ENCODE measurements around the gene TEX38. TPM values are rescaled to one million over a fixed set of nuclear protein-coding genes. Genes with fewer than 3 reads are reported as not detected.

The TEX38 gene
- total and polyA plus RNA-seq, 2 of the 13 experiments (the other 11 are each of a cell fraction or from before 2014, with no cell fraction given), result 0.18 TPM; not detected in 1

DNA sequence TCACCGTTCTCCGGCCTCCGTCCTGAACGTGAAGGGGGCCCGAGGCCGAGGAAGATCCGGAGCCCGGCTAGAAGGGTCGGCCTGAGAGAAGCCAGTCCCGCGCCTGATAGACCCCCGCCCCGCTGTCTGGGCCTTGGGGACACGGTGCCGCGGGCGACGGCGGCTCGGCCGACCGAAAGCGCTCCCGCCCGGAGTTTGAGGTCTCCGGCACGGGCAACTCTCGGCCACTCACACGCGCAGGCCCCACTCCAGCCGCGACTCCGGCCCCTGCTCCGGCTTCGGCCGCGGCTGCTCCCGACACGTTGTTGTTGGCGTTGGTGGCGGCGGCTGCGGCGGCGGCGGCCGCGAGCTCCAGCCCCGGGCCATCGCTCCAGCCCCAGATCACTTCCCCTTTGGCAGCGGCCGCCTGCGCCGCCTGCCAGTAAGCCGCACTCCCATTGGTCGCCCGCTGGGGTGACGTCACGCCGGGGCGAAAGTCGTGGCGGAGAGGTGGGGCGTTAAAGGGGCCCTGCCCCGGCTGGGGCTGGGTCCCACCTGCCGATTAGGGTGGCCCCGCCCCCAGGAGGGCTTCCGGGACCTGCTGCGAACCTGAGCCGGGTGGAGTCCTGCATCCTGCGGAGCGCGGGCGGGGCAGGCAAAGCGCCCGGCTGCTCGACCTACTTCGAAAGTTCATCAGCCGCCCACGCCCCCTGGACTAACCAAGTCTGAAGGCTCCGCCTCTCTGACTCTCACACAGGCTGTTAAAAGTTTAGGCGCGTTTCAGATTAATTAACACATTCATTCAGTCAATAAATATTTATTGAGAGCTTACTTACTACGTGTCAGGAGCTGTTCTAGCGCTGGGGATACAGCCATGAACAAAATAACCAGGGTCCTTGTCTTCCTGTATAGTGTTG, 47.3 kb downstream of the TEX38 start, which contains the start of gene EFCAB14 (continued):
- peak; percentile 51; the same call in 1 of the 2 replicates for TF ChIP-seq ZNF704 (CRISPR knock-in tag; IDR thresholded peaks at IDR 0.05; ENCODE audit: borderline replicate concordance)
- TF ChIP-seq, protein P1, sequence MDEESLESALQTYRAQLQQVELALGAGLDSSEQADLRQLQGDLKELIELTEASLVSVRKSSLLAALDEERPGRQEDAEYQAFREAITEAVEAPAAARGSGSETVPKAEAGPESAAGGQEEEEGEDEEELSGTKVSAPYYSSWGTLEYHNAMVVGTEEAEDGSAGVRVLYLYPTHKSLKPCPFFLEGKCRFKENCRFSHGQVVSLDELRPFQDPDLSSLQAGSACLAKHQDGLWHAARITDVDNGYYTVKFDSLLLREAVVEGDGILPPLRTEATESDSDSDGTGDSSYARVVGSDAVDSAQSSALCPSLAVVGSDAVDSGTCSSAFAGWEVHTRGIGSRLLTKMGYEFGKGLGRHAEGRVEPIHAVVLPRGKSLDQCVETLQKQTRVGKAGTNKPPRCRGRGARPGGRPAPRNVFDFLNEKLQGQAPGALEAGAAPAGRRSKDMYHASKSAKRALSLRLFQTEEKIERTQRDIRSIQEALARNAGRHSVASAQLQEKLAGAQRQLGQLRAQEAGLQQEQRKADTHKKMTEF (CRISPR knock-in tag; IDR thresholded peaks at IDR 0.05), result peak; percentile 89
- no peak for TF ChIP-seq HMG20A (CRISPR knock-in tag; IDR thresholded peaks at IDR 0.05; ENCODE audit: borderline replicate concordance)
- TF ChIP-seq ZNF367 (CRISPR knock-in tag; IDR thresholded peaks at IDR 0.05; ENCODE audit: borderline replicate concordance), result no peak; the same call in 1 of the 2 replicates
- no peak for TF ChIP-seq AHR (CRISPR knock-in tag; IDR thresholded peaks at IDR 0.05)
- peak; percentile 81 for TF ChIP-seq ZBTB21 (CRISPR knock-in tag; IDR thresholded peaks at IDR 0.05)
- peak; percentile 77; the same call in 1 of the 2 replicates for TF ChIP-seq RFX5 (IDR thresholded peaks at IDR 0.05; ENCODE audit: low read depth, low read length)
- 0 out of 2 replicates have a peak, but pooled peaks have one; percentile 42 for TF ChIP-seq ZNF773 (CRISPR knock-in tag; IDR thresholded peaks at IDR 0.05; ENCODE audit: borderline replicate concordance)
- peak; percentile 97 for TF ChIP-seq ELF4 (CRISPR knock-in tag; IDR thresholded peaks at IDR 0.05; ENCODE audit: borderline replicate concordance)
- no peak for TF ChIP-seq MBD4 (IDR thresholded peaks at IDR 0.05; ENCODE audit: borderline replicate concordance, low read length)
- TF ChIP-seq ZNF737 (CRISPR knock-in tag; IDR thresholded peaks at IDR 0.05; ENCODE audit: borderline replicate concordance), result no peak
- peak; percentile 75 for TF ChIP-seq TARDBP (CRISPR knock-in tag; IDR thresholded peaks at IDR 0.05)
- peak; percentile 88 for TF ChIP-seq THAP11 (CRISPR knock-in tag; IDR thresholded peaks at IDR 0.05)
- TF ChIP-seq ZNF772 (CRISPR knock-in tag; IDR thresholded peaks at IDR 0.05), result peak; percentile 87; the same call in 1 of the 2 replicates
- no peak for TF ChIP-seq KLF11 (CRISPR knock-in tag; IDR thresholded peaks at IDR 0.05)
- no peak for TF ChIP-seq SMC3 (IDR thresholded peaks at IDR 0.05; ENCODE audit: low read length)
- TF ChIP-seq, protein P2, sequence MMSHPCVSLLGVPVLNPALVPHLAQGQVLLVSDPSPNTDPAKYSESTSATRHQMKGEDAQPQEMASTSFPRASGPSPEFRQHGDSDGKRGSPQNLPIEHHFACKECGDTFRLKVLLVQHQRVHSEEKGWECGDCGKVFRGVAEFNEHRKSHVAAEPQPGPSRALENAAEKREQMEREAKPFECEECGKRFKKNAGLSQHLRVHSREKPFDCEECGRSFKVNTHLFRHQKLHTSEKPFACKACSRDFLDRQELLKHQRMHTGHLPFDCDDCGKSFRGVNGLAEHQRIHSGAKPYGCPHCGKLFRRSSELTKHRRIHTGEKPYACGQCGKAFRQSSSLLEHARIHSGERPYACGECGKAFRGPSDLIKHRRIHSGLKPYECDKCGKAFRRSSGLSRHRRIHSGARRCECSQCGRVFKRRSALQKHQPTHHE (CRISPR knock-in tag; IDR thresholded peaks at IDR 0.05; ENCODE audit: borderline replicate concordance), result peak; percentile 32; the same call in 1 of the 2 replicates
- TF ChIP-seq HINFP (CRISPR knock-in tag; IDR thresholded peaks at IDR 0.05; ENCODE audit: low read depth), result 0 out of 2 replicates have a peak, but pooled peaks have one; percentile 25
- peak; percentile 36; the same call in 1 of the 2 replicates for TF ChIP-seq ZNF670 (CRISPR knock-in tag; IDR thresholded peaks at IDR 0.05; ENCODE audit: borderline replicate concordance)
- TF ChIP-seq, protein P3, sequence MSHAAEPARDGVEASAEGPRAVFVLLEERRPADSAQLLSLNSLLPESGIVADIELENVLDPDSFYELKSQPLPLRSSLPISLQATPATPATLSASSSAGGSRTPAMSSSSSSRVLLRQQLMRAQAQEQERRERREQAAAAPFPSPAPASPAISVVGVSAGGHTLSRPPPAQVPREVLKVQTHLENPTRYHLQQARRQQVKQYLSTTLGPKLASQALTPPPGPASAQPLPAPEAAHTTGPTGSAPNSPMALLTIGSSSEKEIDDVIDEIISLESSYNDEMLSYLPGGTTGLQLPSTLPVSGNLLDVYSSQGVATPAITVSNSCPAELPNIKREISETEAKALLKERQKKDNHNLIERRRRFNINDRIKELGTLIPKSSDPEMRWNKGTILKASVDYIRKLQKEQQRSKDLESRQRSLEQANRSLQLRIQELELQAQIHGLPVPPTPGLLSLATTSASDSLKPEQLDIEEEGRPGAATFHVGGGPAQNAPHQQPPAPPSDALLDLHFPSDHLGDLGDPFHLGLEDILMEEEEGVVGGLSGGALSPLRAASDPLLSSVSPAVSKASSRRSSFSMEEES (CRISPR knock-in tag; IDR thresholded peaks at IDR 0.05), result 0 out of 2 replicates have a peak, but pooled peaks have one; percentile 44
- TF ChIP-seq RXRA (CRISPR knock-in tag; IDR thresholded peaks at IDR 0.05), result peak; percentile 50
- TF ChIP-seq TAF1 (CRISPR knock-in tag; IDR thresholded peaks at IDR 0.05), result peak; percentile 75
- no peak for TF ChIP-seq SP140L (CRISPR knock-in tag; IDR thresholded peaks at IDR 0.05; ENCODE audit: borderline replicate concordance)
